GM12878 (cell line): ENCODE results near the gene HIVEP1. TPM values are rescaled to one million over a fixed set of nuclear protein-coding genes. Genes with fewer than 3 reads are reported as not detected.

Experiments used
- ATAC-seq: fragments of 200-7000 bp; cut with Tn5 transposase; 3 replicates; pipeline ENCODE4 v1.9.1; 2020; ENCODE audit warnings: mild to moderate bottlenecking, moderate library complexity
- BruUV-seq: library from RNA; stranded (reverse); fragments of 400-500 nt; replicated peaks from 2 replicates; lab custom pipeline; 2021; lab: Mats Ljungman, UMichigan
- CTCF ChIA-PET: fragments of 300-600 bp; sonication (Branson Sonifier 250); formaldehyde crosslinking; extraction: SDS; loops from one replicate; lab custom pipeline; 2021; ENCODE audit warnings: inconsistent platforms; lab: Yijun Ruan, JAX
- POLR2A ChIA-PET: fragments of 350-600 bp; formaldehyde crosslinking; extraction: SDS; loops from one replicate; lab custom pipeline; 2021; ENCODE audit warnings: inconsistent platforms; lab: Charles Lee
- RAD21 ChIA-PET: fragments of 300-600 bp; sonication (Branson Sonifier 250); formaldehyde crosslinking; loops from one replicate; lab custom pipeline; 2023; ENCODE audit warnings: antibody characterized with exemption; ENCODE audit not compliant: unreplicated experiment; lab: Charles Lee
- SMC1A ChIA-PET: fragments of 300-600 bp; sonication (Branson Sonifier 250); formaldehyde crosslinking; loops from one replicate; lab custom pipeline; 2023; ENCODE audit not compliant: unreplicated experiment, uncharacterized antibody; lab: Charles Lee
- DNase-seq: peaks from one replicate; pipeline ENCODE4 v3.0.0-alpha.2; 2011; ENCODE audit warnings: low read depth, low spot score
- FAIRE-seq: peaks from 3 replicates; lab custom pipeline; 2011; peaks lifted over from hg19 to GRCh38; lab: Jason Lieb, UNC
- H2AFZ ChIP-seq: 2 replicates; pipeline ENCODE4 v1.6.0; 2011; ENCODE audit warnings: low read depth, low read length, control low read depth; ENCODE audit not compliant: control insufficient read depth
- H3K27ac ChIP-seq: 2 replicates; pipeline ENCODE4 v1.5.1; 2011; ENCODE audit warnings: control low read depth; ENCODE audit not compliant: control insufficient read depth, insufficient read depth
- H3K27me3 ChIP-seq, 2 experiments: replicated peaks in 1 of 2; 2 replicates each; pipeline versions ENCODE4 v1.6.0 to v1.6.1; 2011; ENCODE audit warnings: low read length in 1 of 2; ENCODE audit not compliant: control insufficient read depth in 2 of 2, insufficient read depth in 2 of 2
- H3K36me3 ChIP-seq, 2 experiments: 2 replicates each; pipeline ENCODE4 v1.5.1; 2011; ENCODE audit warnings: low read length in 1 of 2; ENCODE audit not compliant: control insufficient read depth in 2 of 2, insufficient read depth in 2 of 2
- H3K4me1 ChIP-seq: 2 replicates; pipeline ENCODE4 v1.6.1; 2011; ENCODE audit warnings: mild to moderate bottlenecking, low read length, moderate library complexity, mixed read lengths; ENCODE audit not compliant: control insufficient read depth, insufficient read depth
- H3K4me2 ChIP-seq: 2 replicates; pipeline ENCODE4 v1.6.0; 2011; ENCODE audit warnings: control low read depth; ENCODE audit not compliant: control insufficient read depth, insufficient read depth
- H3K4me3 ChIP-seq: fragments of 200-600 bp; sonication (generic); 2 replicates; pipeline ENCODE4 v1.5.1; 2016
- H3K79me2 ChIP-seq: 2 replicates; pipeline ENCODE4 v1.6.0; 2011; ENCODE audit warnings: low read length; ENCODE audit not compliant: control insufficient read depth, insufficient read depth
- H3K9ac ChIP-seq: 2 replicates; pipeline ENCODE4 v1.8.0; 2011; ENCODE audit warnings: low read length, control low read depth, mixed read lengths; ENCODE audit not compliant: control insufficient read depth, insufficient read depth
- H3K9me3 ChIP-seq: replicated peaks from 3 replicates; pipeline ENCODE4 v1.5.1; 2011; ENCODE audit warnings: mild to moderate bottlenecking, low read length; ENCODE audit not compliant: control insufficient read depth, insufficient read depth
- H4K20me1 ChIP-seq: 2 replicates; pipeline ENCODE4 v1.6.0; 2011; ENCODE audit not compliant: control insufficient read depth, insufficient read depth
- BACH1 ChIP-seq: fragments of 450-650 bp; IDR thresholded peaks from 2 replicates; pipeline ENCODE4 v1.6.1; 2017; ENCODE audit warnings: mild to moderate bottlenecking, borderline replicate concordance
- JUNB ChIP-seq: IDR thresholded peaks from 2 replicates; pipeline ENCODE4 v1.6.1; 2016; ENCODE audit warnings: antibody characterized with exemption, mild to moderate bottlenecking
- MYB ChIP-seq: fragments of 150-350 bp; IDR thresholded peaks from 2 replicates; pipeline ENCODE4 v1.6.1; 2014; ENCODE audit warnings: mild to moderate bottlenecking, low read depth, low read length, borderline replicate concordance
- YY1 ChIP-seq: IDR thresholded peaks from 2 replicates; pipeline ENCODE4 v1.6.1; 2011; ENCODE audit warnings: low read depth, mild to moderate bottlenecking, low read length
- ZNF384 ChIP-seq: IDR thresholded peaks from 2 replicates; pipeline ENCODE4 v1.6.1; 2012; ENCODE audit warnings: low read depth, mild to moderate bottlenecking, low read length, improper control_type of control experiment, borderline replicate concordance
- WGBS: methylation state at CpG from one replicate; pipeline ENCODE4 v1.1.6; 2016; ENCODE audit warnings: low lambda C conversion rate; ENCODE audit not compliant: insufficient replicate concordance, insufficient coverage; ENCODE audit errors: missing lambda C conversion rate; 5-methylcytosine and 5-hydroxymethylcytosine counted together
- in situ Hi-C: fragments of 300-500 bp; cut with MboI; formaldehyde crosslinking; loops from 9 replicates; pipeline ENCODE4 v1.14.3; 2018; ENCODE audit warnings: mixed read lengths
- intact Hi-C: fragments of 100-400 bp; cut with micrococcal nuclease; formaldehyde crosslinking; loops from one replicate; pipeline ENCODE4 v1.14.2; 2022; ENCODE audit not compliant: unreplicated experiment
- polyA plus RNA-seq, 11 experiments: library from polyadenylated mRNA; depleted of rRNA in 4 of 11; unstranded in 6 of 11; stranded (reverse) in 5 of 11; fragments of >200 nt; fragmentation: Nextera tagmentation in 4 of 11; fragmentation: Illumina TruSeq in 1 of 11; extraction: Ambion mirVana in 4 of 11; extraction: Trizol in 1 of 11; gene quantifications; 1 replicate in 1 of 11; 2 replicates in 10 of 11; pipeline versions ENCODE4 v1.2.1 to v1.2.3, GENCODE V29; 2011 to 2016; ENCODE audit warnings: inconsistent platforms in 2 of 11, missing spikeins in 2 of 11, low read depth in 1 of 11
- total RNA-seq, 4 experiments: library from RNA; depleted of rRNA in 3 of 4; stranded (reverse); fragments of >200 nt in 3 of 4; fragmentation: Illumina TruSeq in 1 of 4; extraction: Trizol in 1 of 4; gene quantifications; 2 replicates each; pipeline versions ENCODE4 v1.2.1 to v1.2.3, GENCODE V29; 2013 to 2021
- TF ChIP-seq, protein P1 (sequence below): fragments of 450-650 bp; formaldehyde crosslinking; IDR thresholded peaks from 2 replicates; pipeline ENCODE4 v1.4.0; 2020; ENCODE audit warnings: mild to moderate bottlenecking, moderate library complexity
- TF ChIP-seq, protein P2 (sequence below): fragments of 450-650 bp; IDR thresholded peaks from 2 replicates; pipeline ENCODE4 v1.6.1; 2016; ENCODE audit warnings: mild to moderate bottlenecking

Gene HIVEP1
- total and polyA plus RNA-seq, 10 of the 15 experiments (the other 5 are each of a cell fraction or from before 2014, with no cell fraction given) = 4.3 to 37.5 (median 21.6) TPM

DNA sequence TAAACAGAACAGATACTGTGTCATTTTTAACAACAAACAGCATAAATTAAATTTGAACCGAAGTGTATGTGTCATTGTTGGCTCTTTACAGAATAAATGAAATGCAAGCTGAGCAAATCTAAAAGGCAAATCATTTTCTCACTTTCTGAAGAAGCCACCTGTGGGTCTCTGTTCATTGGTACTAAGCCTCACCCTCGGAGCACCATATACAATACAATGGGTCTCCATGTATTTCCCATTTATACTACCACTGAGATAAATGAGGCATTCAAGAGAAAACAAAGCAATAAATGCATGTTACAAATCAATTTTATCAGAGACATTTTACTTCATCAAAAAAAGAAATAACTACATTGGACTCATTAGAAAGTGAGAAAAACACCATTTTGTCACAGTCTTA, 38.9 kb upstream of the HIVEP1 start:
- WGBS = 76% methylated on average over 2 of the region's 2 CpGs
- H3K27ac ChIP-seq = no peak overlapping the region
- RAD21 ChIA-PET = interaction anchor here (1.4 kb wide), 1 partner anchor 250 kb away, joined by 3 read pairs; no protein-coding TSS in a partner anchor
- BruUV-seq = no TSS peak
- H3K27me3 ChIP-seq = no peaks in the 10 kb centered on the region
- no peaks in the 10 kb centered on the region; the same call in 2 of the 3 replicates for H3K9me3 ChIP-seq
- no peak for FAIRE-seq
- DNase-seq = no peak
- no peak overlapping the region for H2AFZ ChIP-seq
- intact Hi-C loops = no loop called here
- SMC1A ChIA-PET = interaction anchor here (0.8 to 1.6 kb wide), 2 partner anchors 17 to 247 kb away, joined by 3 read pairs; no protein-coding TSS in a partner anchor
- in situ Hi-C loops = no loop called here
- H3K4me1 ChIP-seq = peaks cover 19% of the 10 kb centered on the region
- H3K36me3 ChIP-seq = no peaks in the 10 kb centered on the region
- H3K9ac ChIP-seq = no peak overlapping the region
- POLR2A ChIA-PET = no interaction called here
- H3K4me2 ChIP-seq = no peak overlapping the region
- H3K79me2 ChIP-seq = no peaks in the 10 kb centered on the region
- H3K4me3 ChIP-seq = no peak overlapping the region
- CTCF ChIA-PET = no interaction called here
- TF ChIP-seq BACH1 (no peak), ZNF384 (no peak), YY1 (no peak), JUNB (no peak), MYB (no peak)
- TF ChIP-seq, protein P1, sequence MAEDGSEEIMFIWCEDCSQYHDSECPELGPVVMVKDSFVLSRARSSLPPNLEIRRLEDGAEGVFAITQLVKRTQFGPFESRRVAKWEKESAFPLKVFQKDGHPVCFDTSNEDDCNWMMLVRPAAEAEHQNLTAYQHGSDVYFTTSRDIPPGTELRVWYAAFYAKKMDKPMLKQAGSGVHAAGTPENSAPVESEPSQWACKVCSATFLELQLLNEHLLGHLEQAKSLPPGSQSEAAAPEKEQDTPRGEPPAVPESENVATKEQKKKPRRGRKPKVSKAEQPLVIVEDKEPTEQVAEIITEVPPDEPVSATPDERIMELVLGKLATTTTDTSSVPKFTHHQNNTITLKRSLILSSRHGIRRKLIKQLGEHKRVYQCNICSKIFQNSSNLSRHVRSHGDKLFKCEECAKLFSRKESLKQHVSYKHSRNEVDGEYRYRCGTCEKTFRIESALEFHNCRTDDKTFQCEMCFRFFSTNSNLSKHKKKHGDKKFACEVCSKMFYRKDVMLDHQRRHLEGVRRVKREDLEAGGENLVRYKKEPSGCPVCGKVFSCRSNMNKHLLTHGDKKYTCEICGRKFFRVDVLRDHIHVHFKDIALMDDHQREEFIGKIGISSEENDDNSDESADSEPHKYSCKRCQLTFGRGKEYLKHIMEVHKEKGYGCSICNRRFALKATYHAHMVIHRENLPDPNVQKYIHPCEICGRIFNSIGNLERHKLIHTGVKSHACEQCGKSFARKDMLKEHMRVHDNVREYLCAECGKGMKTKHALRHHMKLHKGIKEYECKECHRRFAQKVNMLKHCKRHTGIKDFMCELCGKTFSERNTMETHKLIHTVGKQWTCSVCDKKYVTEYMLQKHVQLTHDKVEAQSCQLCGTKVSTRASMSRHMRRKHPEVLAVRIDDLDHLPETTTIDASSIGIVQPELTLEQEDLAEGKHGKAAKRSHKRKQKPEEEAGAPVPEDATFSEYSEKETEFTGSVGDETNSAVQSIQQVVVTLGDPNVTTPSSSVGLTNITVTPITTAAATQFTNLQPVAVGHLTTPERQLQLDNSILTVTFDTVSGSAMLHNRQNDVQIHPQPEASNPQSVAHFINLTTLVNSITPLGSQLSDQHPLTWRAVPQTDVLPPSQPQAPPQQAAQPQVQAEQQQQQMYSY (CRISPR knock-in tag) = no peak
- TF ChIP-seq, protein P2, sequence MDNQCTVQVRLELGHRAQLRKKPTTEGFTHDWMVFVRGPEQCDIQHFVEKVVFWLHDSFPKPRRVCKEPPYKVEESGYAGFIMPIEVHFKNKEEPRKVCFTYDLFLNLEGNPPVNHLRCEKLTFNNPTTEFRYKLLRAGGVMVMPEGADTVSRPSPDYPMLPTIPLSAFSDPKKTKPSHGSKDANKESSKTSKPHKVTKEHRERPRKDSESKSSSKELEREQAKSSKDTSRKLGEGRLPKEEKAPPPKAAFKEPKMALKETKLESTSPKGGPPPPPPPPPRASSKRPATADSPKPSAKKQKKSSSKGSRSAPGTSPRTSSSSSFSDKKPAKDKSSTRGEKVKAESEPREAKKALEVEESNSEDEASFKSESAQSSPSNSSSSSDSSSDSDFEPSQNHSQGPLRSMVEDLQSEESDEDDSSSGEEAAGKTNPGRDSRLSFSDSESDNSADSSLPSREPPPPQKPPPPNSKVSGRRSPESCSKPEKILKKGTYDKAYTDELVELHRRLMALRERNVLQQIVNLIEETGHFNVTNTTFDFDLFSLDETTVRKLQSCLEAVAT = no peak
- ATAC-seq = no peak
- no peaks in the 10 kb centered on the region for H4K20me1 ChIP-seq
